DMS53 (cell line): Measurements from ENCODE around the gene ZDHHC14.
"Not testable (repeated sequence)": the region's sequence is repeated elsewhere in the genome, so short reads cannot be mapped to it uniquely, and the experiment has no call there.

Source experiments
- DNase-seq: peaks from one replicate; lab custom pipeline; 2025; lab: John Stamatoyannopoulos, UW

ZDHHC14 gene

GRCh38 chr6:157571950-157572349 lies 191.0 kb downstream of the ZDHHC14 start:
- no peak for DNase-seq

- no peak for DNase-seq
Observed at GRCh38 chr6:157574851-157575424, 193.9 kb downstream of the ZDHHC14 start.

- DNase-seq = no peak
Observed at GRCh38 chr6:157575436-157576145, 194.6 kb downstream of the ZDHHC14 start.

- DNase-seq = not testable (repeated sequence)
Observed at GRCh38 chr6:157576991-157577390, 196.0 kb downstream of the ZDHHC14 start.

- not testable (repeated sequence) for DNase-seq
Observed at GRCh38 chr6:157578527-157578926, 197.5 kb downstream of the ZDHHC14 start.

- no peak for DNase-seq
Observed at GRCh38 chr6:157579467-157580031, 198.6 kb downstream of the ZDHHC14 start.

GRCh38 chr6:157584036-157584435 lies 203.0 kb downstream of the ZDHHC14 start:
- no peak for DNase-seq

GRCh38 chr6:157585274-157586087 lies 204.5 kb downstream of the ZDHHC14 start:
- no peak for DNase-seq

- no peak for DNase-seq
Observed at GRCh38 chr6:157586088-157586414, 205.1 kb downstream of the ZDHHC14 start.

GRCh38 chr6:157586476-157587126 lies 205.6 kb downstream of the ZDHHC14 start:
- no peak for DNase-seq

- no peak for DNase-seq
Observed at GRCh38 chr6:157587127-157587926, 206.3 kb downstream of the ZDHHC14 start.

GRCh38 chr6:157590654-157591053 lies 209.7 kb downstream of the ZDHHC14 start:
- DNase-seq = not testable (repeated sequence)

- no peak for DNase-seq
Observed at GRCh38 chr6:157592541-157592940, 211.6 kb downstream of the ZDHHC14 start.

- DNase-seq = no peak
Observed at GRCh38 chr6:157592980-157593379, 212.0 kb downstream of the ZDHHC14 start.

- DNase-seq = no peak
Observed at GRCh38 chr6:157593596-157593995, 212.6 kb downstream of the ZDHHC14 start.

- DNase-seq = no peak
Observed at GRCh38 chr6:157594292-157594691, 213.3 kb downstream of the ZDHHC14 start.

GRCh38 chr6:157595768-157596167 lies 214.8 kb downstream of the ZDHHC14 start:
- no peak for DNase-seq

GRCh38 chr6:157596461-157596860 lies 215.5 kb downstream of the ZDHHC14 start:
- DNase-seq = no peak

GRCh38 chr6:157596886-157597285 lies 215.9 kb downstream of the ZDHHC14 start:
- DNase-seq = no peak

- peak; percentile 60 for DNase-seq
Observed at GRCh38 chr6:157597461-157598312, 216.7 kb downstream of the ZDHHC14 start.
